CD4-positive, alpha-beta T cell treated with Interleukin-1 beta for 1 hour (primary cell): ENCODE data around the gene GALNT16.

Source experiments
- DNase-seq, 2 donors: peaks; one replicate each; pipeline ENCODE4 v3.0.0-alpha.2; 2020 to 2022

The GALNT16 gene

GRCh38 chr14:69318241-69318640, 58.3 kb downstream of the GALNT16 start:
- peak in 1 of 2 donors; percentile 8 for DNase-seq

GRCh38 chr14:69318901-69319475, 59.0 kb downstream of the GALNT16 start:
- no peak for DNase-seq

GRCh38 chr14:69319911-69320310, 60.0 kb downstream of the GALNT16 start:
- DNase-seq, result no peak

GRCh38 chr14:69320581-69321365, 60.8 kb downstream of the GALNT16 start:
- no peak for DNase-seq

- no peak for DNase-seq
These were observed 61.8 kb downstream of the GALNT16 start for GRCh38 chr14:69321601-69322330.

- no peak for DNase-seq
These were observed 63.5 kb downstream of the GALNT16 start for GRCh38 chr14:69323266-69323998.

- DNase-seq, result no peak
These were observed 64.0 kb downstream of the GALNT16 start for GRCh38 chr14:69323999-69324282.

- DNase-seq, result no peak
These were observed 64.5 kb downstream of the GALNT16 start for GRCh38 chr14:69324341-69324931.

GRCh38 chr14:69325086-69325485, 65.1 kb downstream of the GALNT16 start:
- no peak for DNase-seq

- no peak for DNase-seq
These were observed 65.8 kb downstream of the GALNT16 start for GRCh38 chr14:69325646-69326265.

GRCh38 chr14:69326611-69327010, 66.7 kb downstream of the GALNT16 start:
- DNase-seq, result no peak

- no peak for DNase-seq
These were observed 67.5 kb downstream of the GALNT16 start for GRCh38 chr14:69327507-69327906.

- DNase-seq, result no peak
These were observed 68.4 kb downstream of the GALNT16 start for GRCh38 chr14:69328317-69328716.

- DNase-seq, result no peak
These were observed 68.8 kb downstream of the GALNT16 start for GRCh38 chr14:69328765-69329164.

GRCh38 chr14:69331206-69331605, 71.2 kb downstream of the GALNT16 start:
- DNase-seq, result no peak

- no peak for DNase-seq
These were observed 72.9 kb downstream of the GALNT16 start for GRCh38 chr14:69332782-69333395.

- DNase-seq, result no peak
These were observed 73.9 kb downstream of the GALNT16 start for GRCh38 chr14:69333791-69334337.

- no peak for DNase-seq
These were observed 74.6 kb downstream of the GALNT16 start for GRCh38 chr14:69334576-69334975.

GRCh38 chr14:69335371-69335771, 75.4 kb downstream of the GALNT16 start:
- DNase-seq, result no peak

GRCh38 chr14:69337984-69338383, 78.0 kb downstream of the GALNT16 start:
- no peak for DNase-seq

GRCh38 chr14:69339426-69339825, 79.5 kb downstream of the GALNT16 start:
- DNase-seq, result no peak
